HG03196 (cell line): ENCODE results near the gene KIAA0232.

ENCODE experiments used
- ATAC-seq: cut with Tn5 transposase; IDR thresholded peaks from one replicate; pipeline ENCODE4 v1.9.1; 2021; ENCODE audit not compliant: unreplicated experiment

Gene KIAA0232

DNA sequence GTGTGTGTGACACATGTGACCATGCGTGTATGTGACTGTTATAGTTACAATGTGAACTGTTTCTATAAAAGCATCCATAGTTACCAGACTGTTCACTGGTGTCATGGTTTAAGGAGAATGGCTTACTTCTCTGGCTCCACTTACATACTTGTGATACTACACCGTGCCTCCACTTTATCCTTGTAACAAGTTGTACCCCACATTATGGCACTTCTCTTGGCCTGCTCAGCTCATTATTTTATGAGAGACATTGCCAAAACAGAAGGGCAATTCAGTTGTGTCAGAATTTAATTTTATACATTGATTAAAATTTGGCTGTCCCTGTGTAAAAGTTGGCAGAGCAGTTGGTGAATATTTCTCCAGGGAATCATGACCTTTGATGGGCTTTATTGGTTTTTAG lies 64.7 kb downstream of the KIAA0232 start:
- ATAC-seq: no peak

DNA sequence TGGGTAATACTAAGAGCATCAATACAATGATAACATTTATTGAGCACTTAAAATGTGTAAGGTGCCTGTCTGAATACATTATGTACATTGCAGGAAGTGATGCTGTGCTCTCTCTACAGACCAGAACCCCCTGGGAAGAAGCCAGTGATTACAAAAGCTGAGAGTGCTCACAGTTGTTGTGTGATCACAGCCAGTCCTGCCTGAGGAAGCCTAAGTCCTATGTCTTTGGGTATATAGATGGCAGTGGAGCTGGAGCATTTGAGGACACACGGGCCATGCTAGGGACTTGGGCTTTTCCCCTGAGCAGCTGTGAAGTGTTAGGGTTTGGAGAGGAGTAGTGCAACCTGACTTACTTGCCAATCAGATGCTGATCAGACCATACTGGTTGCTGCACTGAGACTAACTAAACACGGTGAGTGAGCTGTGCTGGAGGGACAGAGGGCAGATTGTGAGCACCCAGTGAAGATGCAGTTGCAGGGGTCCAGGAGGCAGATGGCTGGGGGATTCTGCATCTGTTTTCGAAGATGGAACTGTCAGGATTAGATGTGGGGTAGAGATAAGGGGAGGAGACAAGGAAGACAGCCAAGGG lies 66.3 kb downstream of the KIAA0232 start:
- no peak for ATAC-seq

DNA sequence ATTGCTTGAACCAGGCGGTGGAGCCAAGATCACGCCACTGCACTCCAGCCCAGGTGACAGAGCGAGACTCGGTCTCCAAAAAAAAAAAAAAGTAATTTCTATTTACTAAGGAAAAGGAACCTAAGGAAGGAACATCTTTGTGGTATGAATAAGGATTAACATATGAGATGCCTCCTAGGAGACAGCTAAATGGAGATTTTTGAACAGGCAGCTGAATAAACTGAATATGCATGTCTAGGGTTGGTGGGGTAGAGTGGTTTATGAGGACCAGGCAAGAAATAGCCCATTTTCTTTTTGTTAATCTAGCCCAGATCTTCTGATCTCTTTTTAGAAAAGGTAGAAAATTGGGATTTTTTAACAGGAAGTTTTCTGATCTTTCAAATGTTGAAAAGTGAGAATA lies 67.2 kb downstream of the KIAA0232 start:
- no peak for ATAC-seq

DNA sequence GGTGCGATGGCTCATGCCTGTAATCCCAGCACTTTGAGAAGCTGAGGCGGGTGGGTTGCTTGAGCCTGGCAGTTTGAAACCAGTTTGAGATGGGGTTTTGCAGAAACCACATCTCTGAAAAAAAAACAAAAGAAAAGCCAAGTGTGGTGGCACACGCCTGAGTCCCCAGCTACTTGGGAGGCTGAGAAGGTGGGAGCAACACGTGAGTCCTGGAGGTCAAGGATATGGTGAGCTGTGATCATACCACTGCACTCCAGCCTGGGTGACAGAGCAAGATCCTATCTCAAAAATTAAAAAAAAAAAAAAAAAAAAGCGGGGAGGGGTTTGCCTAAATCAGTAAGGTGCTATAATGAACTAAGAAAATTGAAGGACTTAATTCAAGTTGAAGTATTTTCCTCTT lies 68.9 kb downstream of the KIAA0232 start:
- ATAC-seq: no peak

DNA sequence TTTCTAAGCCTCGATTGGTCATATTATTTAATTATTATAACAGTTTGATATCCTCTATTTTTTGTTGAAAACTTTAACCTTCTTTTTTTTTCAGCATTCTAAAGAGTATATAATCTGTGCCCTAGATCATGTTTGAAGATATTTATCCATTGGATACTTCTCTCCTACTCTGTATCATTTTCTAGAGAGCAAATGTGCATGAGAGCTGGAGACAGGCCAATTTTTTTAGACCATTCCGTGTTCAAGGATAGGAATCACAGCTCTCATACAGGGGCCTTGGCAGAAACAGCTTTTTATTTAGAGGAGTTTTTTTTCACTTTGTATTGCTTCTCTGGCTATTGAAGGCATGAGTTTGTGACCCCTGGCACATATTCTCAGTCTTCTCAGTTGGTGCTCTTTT lies 69.4 kb downstream of the KIAA0232 start:
- no peak for ATAC-seq

DNA sequence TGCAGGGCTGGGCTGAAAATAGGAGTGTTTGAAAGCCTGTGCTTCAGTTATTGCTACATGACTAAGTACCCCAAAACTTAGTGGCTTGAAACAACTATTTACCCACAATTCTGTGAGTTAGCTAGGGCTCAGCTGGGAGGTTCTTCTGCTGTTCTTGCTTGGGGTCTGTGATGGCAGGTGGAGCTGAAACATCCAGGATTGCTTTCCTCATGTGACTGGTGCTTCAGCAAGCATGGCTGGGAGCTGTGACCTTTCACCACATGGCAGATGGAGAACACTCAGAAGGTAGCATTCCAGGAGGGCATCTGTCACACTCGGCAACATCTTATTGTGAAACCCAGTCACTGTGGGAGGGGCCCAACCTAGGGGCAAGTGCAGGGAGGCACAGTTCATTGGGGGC lies 70.1 kb downstream of the KIAA0232 start:
- ATAC-seq: no peak

DNA sequence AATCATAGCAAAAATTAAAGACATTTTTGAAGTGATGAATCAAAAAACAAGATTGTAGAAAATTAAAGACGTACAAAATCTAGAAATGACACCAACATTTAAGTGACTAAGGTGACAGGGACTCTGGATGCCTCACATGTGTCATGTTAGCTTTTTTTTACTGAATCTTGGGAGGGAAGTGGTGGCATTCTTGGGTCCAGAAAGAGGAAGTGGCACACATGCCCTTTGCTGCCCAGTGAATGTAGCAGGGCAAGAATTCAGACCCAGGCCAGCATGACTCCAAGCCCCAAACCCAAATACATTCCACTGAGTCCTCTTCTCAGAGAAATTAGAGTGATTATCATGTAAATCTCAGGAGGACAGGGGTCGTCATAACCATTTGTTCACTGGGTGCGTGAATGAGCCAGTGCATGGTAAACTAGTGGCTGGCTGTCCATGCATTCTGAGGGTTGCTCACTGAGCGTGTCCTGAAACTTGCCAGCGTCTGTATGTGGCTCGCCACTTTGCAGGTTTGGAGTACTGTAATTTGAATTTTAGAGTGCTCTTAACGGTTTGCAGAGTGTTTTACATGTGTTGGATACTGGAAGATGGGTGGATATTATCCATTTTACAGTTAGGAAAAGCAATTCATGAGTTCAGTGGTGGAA lies 71.7 kb downstream of the KIAA0232 start:
- no peak for ATAC-seq

DNA sequence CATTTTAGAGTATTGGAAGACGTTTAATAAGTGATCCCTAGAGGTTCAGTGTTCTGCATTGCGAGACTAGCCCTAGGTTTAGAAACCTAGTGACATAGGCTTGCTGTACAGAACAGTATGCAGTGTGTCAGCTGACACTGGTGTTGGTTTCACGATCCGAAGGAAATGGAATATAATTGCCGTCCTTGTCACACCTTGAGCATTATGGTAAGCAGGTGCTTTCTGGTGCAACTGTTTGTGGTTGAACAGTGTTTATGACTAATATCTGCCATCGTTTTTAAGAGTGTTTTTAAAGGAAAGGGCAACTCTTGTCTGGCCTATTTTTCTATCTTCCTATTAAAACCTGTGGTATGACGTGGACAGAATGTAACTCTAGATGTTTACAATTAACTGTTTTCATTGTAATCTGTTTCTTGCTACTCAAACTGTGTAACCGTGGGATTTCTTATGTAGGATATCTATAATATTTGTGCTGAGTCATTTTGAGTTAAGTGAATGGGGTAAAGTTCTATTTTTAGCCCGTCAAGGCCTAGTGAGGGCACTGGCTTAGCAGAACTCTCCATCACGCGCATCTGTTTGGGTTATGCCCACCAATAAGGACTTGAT lies 73.3 kb downstream of the KIAA0232 start:
- ATAC-seq: peak; percentile 92

DNA sequence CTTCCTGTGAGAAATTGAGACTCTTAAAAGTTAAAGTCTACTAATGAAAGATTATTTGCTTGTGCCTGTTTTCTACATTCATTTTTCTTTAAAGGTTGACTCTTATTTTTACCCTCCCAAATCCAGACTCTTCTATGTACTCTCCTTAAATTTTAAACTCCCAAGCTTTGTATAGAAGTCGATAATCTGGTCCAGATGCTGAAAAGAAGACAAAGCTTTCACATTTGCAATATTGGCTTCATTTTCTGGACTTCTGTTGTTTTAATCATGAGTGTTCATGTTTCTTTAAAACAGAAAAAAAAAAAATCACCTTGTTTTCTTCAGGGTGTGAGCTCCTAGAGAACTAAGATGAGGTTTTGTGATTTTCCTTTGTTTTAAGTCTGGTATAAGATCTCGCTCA lies 73.9 kb downstream of the KIAA0232 start:
- ATAC-seq: no peak

DNA sequence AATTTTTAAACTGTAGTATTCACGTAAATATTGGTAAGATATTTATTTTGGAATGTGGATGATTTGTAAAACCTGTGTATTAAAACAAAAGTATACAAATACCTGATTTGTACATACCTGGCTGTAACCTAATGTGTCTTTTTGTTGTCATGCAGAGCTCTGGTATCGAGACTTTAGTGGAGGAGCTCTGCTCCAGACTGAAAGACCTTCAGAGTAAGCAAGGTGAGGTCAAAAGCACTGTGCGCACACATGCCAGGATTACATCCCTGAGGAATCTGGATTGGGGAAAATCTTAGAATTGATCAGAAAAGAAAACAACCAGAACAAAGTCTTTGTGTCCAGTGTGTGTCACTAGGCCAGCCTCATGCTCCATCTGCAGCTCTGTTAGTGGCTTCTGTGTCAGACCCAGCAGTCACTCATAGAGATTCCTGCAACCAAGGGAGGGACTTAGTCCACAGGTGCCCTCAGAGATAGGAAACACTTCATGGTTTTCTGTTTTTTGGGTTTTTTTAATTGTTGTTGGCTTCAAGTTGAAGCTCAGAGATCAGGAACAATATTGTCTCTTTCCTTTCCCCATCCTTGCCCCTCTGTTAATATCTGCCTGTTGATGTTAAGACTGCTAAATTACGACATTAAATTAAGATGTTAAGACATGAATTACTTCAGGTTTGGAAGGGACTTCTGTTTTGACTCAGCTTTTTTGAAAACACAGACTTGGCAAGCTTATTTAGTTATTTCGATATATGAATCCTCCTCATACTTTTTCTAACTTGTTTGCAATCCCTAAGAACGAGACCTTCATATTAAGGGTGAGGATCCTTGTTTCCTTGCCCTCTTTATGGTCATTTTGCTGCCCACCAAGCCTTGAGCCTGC lies 74.7 kb downstream of the KIAA0232 start:
- ATAC-seq: no peak

DNA sequence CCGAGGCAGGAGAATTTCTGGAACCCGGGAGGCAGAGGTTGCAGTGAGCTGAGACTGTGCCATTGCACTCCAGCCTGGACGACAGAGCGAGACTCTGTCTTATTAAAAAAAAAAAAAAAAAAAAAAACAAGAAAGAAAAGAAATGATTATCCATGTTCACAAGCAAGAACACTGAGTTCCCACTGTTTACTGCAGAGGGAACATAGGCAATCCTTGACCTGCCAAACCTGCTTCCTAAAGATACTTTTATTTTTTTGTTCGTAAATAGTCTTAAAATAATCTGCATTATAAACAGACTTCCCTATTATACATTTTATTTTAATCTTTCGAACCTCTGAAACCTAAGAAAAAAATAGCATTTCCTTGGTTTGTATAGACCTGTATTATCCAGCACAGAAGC lies 76.5 kb downstream of the KIAA0232 start:
- no peak for ATAC-seq

DNA sequence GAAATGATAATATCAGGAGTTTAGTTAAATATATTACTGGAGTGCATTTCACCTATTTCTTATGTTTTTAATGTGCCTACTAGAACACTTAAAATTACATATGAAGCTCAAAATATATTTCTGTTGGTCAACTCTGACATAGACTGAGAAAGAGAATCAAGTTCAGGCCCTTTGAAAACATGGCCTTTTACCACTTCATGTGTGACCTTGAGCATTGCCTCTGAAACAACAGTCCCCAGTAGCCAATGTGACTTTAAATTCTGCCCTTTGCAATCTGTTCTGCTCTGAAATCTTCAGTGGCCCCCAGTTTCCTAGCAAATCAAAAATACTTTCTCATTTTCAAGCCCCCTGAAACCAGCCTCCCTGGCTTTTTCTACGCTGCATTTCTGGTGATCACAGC lies 77.0 kb downstream of the KIAA0232 start:
- no peak for ATAC-seq

DNA sequence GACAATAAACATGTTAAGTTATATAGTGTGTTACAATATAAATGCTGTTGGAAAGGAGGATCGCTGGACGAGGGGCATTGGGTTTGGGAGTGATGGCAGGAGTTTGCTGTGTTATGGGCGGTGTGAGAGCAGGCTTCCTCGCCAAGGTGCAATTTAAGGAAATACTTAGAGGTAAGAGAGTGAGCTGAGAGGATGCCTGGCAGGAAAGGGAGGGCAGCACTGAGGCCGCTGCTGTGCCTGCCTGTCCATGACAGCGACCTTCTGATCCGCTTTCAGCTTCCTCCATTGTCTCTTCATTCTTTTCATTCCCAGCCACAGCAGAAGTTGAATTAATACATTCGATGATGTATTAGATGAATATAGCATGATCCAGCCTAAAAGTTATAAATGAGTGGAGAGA lies 85.9 kb downstream of the KIAA0232 start:
- no peak for ATAC-seq

DNA sequence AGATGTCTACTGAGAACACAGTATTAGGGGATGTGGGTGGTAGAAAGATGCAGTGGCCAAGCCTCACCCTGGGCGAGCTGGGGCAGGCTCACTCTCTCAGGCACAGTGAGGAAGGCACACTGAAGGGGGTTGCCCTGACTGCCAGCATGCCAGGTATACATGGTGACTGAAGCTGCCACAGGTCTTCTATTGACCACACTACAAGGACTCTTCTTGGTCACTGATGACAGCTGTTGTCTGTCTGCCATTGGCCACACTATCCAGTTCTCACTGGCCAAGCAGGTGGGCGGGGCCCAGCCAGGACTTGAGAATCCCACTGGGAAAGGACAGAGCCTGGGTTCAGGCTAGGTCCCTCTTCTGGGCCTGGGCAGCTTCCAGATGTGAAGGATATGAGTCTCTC lies 87.4 kb downstream of the KIAA0232 start:
- ATAC-seq: no peak

DNA sequence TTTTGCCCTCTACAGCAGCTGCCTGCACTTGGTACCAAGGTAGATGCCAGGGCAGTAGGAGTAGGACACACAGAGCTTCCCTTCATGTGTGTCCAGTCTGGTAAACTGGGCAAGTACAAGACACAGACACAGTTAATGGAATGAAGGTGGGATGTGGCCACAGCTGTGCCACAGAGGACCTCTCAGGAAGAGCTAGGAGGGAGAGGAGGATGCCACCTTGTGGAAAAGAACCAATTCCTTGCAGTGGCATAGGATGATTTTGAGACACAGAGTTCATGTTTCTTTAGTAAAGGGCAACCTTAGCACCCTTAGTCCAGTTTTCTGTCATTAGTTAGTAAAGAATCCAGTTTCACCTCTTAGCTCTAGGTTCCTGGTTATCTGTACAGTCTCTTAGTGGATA lies 90.8 kb downstream of the KIAA0232 start:
- no peak for ATAC-seq

DNA sequence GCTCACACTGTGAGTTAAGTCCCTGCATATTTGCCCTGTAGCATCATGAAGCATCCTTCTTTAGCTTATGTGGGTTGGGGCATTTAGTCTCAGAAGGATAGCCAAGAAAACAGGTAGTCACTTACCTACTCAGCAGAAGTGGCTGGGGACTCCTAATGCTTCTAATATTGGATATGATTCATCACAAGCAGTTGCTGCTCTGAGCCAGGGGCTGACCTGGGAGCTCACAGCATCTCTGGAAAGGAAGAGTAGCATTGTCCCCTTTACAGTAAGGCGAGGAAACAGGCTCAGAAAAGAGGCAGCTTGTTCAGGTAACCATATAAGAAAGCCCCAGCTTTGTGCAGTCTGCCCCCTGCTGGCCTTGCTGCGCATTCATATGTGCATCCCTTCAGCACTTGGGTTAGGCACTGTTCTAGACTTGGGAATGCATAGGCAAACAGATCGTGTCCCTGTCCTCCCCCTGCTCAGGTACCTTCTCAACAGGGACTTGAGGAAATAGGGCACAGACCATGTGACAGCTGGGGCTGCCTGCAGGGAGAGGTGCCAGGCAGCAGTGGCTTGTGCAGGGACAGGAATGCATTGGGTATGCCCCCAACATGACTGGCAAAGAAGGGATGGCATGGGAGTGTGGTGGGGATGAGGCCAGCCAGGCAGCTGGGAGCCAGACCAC lies 91.4 kb downstream of the KIAA0232 start:
- no peak for ATAC-seq

DNA sequence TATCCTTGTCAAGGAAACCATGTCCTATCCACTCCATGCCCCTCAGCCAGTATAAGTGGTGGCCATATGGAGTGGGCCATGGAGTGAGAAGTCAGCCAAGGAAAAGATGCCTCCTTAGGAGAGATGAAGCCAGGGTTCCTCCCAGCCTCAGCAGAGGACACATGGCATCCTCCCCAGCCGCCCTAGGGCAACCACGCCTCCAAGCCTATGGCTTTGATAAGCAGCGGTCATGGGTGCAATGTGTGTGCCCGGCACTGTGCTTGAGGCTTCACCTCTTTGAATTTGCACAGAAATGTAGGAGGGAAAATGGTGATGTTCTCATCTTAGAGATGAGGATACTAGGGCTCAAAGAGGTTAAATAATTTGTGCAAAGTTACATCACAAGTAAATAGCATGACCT lies 92.5 kb downstream of the KIAA0232 start:
- no peak for ATAC-seq

DNA sequence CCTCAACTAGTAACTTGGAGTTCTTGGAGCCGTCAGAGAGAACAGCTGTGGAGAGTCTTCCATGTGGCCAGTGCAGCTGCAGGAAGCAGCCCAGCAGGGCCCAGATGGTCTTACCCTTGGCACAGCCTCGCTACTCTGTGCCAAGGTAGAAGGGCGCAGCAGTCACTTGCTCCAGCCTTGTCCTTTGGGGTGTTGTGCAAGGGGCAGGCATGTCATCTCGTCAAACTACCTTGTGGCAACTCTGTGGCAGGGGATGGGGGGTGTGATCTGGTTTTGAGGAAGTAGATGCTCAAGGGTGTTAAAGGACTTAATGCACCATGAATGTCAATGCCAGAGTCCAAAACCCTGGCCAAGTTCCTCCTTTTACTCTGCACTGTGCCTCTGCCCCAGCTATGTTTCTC lies 92.9 kb downstream of the KIAA0232 start:
- ATAC-seq: no peak

DNA sequence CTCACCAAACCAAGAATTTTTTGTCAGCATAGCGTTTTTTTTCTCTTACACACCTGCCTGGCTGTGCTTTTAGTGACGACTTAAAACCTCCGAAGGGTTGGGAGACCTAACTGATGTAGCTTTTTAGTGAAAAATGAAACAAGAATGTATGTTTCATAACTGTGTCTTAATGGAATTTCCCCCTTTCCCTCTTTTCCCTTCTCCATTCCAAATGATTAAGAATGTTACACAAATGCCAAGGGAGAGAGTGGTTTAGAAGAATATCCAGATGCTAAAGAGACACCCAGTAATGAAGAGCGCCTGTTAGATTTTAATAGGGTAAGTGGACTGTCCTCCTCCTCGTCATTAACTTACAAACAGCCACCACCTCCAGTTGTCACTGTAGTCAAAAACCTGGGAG lies 93.9 kb downstream of the KIAA0232 start:
- no peak for ATAC-seq

DNA sequence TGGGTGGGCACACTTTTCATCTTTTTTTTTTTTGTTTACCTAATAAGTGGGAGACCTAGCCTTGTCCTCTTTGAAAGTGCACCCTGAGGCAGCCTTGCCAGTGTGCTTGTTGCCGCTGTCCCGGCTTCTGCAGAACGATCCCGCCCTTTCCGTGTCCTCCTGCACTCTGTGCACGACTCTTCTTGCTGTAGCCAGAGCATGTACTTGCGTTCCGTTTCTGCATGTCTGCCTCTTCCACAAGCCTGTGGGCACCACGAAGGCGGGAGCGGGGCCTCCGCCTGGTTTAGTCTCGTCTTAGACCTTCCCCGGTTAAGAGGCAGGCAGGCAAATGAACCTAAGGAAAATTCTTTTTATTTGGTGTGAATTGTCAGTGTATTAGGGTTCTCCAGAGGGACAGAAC lies 94.5 kb downstream of the KIAA0232 start:
- ATAC-seq: no peak

DNA sequence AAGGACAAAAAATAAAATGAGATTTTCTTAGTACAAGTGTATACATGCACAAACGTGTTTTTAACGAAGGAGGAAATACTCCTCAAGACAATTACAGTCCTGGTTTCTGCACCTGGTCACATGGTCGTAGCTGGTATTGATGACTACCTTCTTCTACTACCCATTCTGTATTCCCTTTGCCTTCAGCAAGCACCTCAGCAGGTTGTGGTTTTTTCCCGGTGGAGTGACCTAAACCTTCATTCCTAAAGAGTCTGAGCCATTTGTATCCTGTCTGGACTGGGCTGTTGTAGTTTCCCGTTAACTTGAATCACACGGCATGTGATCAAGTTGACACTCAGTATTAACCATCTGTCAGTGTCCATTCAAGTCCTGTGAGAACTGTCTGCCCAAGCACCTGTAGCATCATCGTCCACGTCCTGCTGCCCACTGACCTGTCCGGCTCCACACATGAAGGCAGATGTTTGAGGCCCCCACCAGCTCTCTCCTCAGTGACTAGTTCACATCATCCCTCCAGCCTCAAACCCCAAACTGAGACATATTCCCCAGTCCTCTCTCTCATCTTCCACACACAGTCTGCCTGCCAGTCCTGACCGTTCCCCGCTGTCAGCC lies 96.0 kb downstream of the KIAA0232 start:
- no peak for ATAC-seq
